ENCODE measurements around the gene EYA3.

The EYA3 gene

GRCh38 chr1:28112388-28113241 is 24.2 kb upstream of the EYA3 start:
- DNase-seq = no peak

- DNase-seq = no peak
These were observed 22.7 kb upstream of the EYA3 start for GRCh38 chr1:28111157-28111556.

GRCh38 chr1:28110555-28110954 is 22.1 kb upstream of the EYA3 start:
- no peak for DNase-seq

- DNase-seq = no peak
These were observed 21.2 kb upstream of the EYA3 start for GRCh38 chr1:28109639-28110038.

GRCh38 chr1:28108001-28108400 is 19.6 kb upstream of the EYA3 start:
- no peak for DNase-seq

- DNase-seq = no peak
These were observed 16.6 kb upstream of the EYA3 start for GRCh38 chr1:28104866-28105467.

GRCh38 chr1:28102189-28102588 is 13.8 kb upstream of the EYA3 start:
- DNase-seq = no peak

GRCh38 chr1:28099050-28099769 is 10.8 kb upstream of the EYA3 start:
- DNase-seq = no peak

- no peak for DNase-seq
These were observed 8.7 kb upstream of the EYA3 start for GRCh38 chr1:28097100-28097472.

GRCh38 chr1:28096210-28097099 is 8.0 kb upstream of the EYA3 start:
- DNase-seq = no peak

- peak; percentile 73 for DNase-seq
These were observed 2.8 kb upstream of the EYA3 start for GRCh38 chr1:28091043-28091781.

GRCh38 chr1:28087614-28088167 is 719 bp downstream of the EYA3 start:
- no peak for DNase-seq

GRCh38 chr1:28086651-28087050 is 1.8 kb downstream of the EYA3 start:
- no peak for DNase-seq

- DNase-seq = no peak
These were observed 3.3 kb downstream of the EYA3 start for GRCh38 chr1:28085129-28085528.

GRCh38 chr1:28083876-28084275 is 4.5 kb downstream of the EYA3 start:
- DNase-seq = no peak

- DNase-seq = no peak
These were observed 9.5 kb downstream of the EYA3 start for GRCh38 chr1:28078680-28079626.

GRCh38 chr1:28078262-28078661 is 10.1 kb downstream of the EYA3 start:
- no peak for DNase-seq

- no peak for DNase-seq
These were observed 13.4 kb downstream of the EYA3 start for GRCh38 chr1:28074892-28075511.

- DNase-seq = no peak
These were observed 14.5 kb downstream of the EYA3 start for GRCh38 chr1:28073867-28074266.

GRCh38 chr1:28071813-28072212 is 16.6 kb downstream of the EYA3 start:
- DNase-seq = no peak
